ENCODE measurements around the gene STARD8. TPM values are rescaled to one million over a fixed set of nuclear protein-coding genes. Genes with fewer than 3 reads are reported as not detected.

Gene STARD8
- polyA plus RNA-seq, 1 donor, result 2.6 TPM

- no peak for DNase-seq
- Histone ChIP-seq H3K27ac (ENCODE audit: low read length) (no peak overlapping the region), H3K4me3 (ENCODE audit: low read length) (no peak overlapping the region), H3K4me1 (ENCODE audit: control insufficient read depth, insufficient read depth, low read length) (no peaks in the 10 kb centered on the region), H3K27me3 (ENCODE audit: control insufficient read depth, insufficient read depth, low read length) (no peaks in the 10 kb centered on the region), H3K9me3 (ENCODE audit: control insufficient read depth, low read depth, low read length) (no peaks in the 10 kb centered on the region), H3K36me3 (ENCODE audit: control insufficient read depth, insufficient read depth, low read length) (no peaks in the 10 kb centered on the region)
- no CpG with 5 or more reads among the region's 24 CpGs for WGBS (ENCODE audit: insufficient coverage, low lambda C conversion rate)
These were observed 70.4 kb downstream of the STARD8 start for GRCh38 chrX:68717663-68718442.

GRCh38 chrX:68718443-68718820 is 71.0 kb downstream of the STARD8 start:
- Histone ChIP-seq H3K36me3 (ENCODE audit: control insufficient read depth, insufficient read depth, low read length) (no peaks in the 10 kb centered on the region), H3K27ac (ENCODE audit: low read length) (no peak overlapping the region), H3K27me3 (ENCODE audit: control insufficient read depth, insufficient read depth, low read length) (no peaks in the 10 kb centered on the region), H3K4me1 (ENCODE audit: control insufficient read depth, insufficient read depth, low read length) (no peaks in the 10 kb centered on the region), H3K4me3 (ENCODE audit: low read length) (no peak overlapping the region), H3K9me3 (ENCODE audit: control insufficient read depth, low read depth, low read length) (no peaks in the 10 kb centered on the region)
- no peak for DNase-seq
- no CpG with 5 or more reads among the region's 10 CpGs for WGBS (ENCODE audit: insufficient coverage, low lambda C conversion rate)

GRCh38 chrX:68719181-68719903 is 71.9 kb downstream of the STARD8 start:
- Histone ChIP-seq H3K27ac (ENCODE audit: low read length) (no peak overlapping the region), H3K9me3 (ENCODE audit: control insufficient read depth, low read depth, low read length) (no peaks in the 10 kb centered on the region), H3K27me3 (ENCODE audit: control insufficient read depth, insufficient read depth, low read length) (no peaks in the 10 kb centered on the region), H3K4me3 (ENCODE audit: low read length) (no peak overlapping the region), H3K36me3 (ENCODE audit: control insufficient read depth, insufficient read depth, low read length) (no peaks in the 10 kb centered on the region), H3K4me1 (ENCODE audit: control insufficient read depth, insufficient read depth, low read length) (no peaks in the 10 kb centered on the region)
- DNase-seq, result no peak
- WGBS (ENCODE audit: insufficient coverage, low lambda C conversion rate), result no CpG with 5 or more reads among the region's 14 CpGs

GRCh38 chrX:68719904-68720614 is 72.6 kb downstream of the STARD8 start:
- H3K36me3 ChIP-seq (ENCODE audit: control insufficient read depth, insufficient read depth, low read length), result no peaks in the 10 kb centered on the region
- no peak overlapping the region for H3K4me3 ChIP-seq (ENCODE audit: low read length)
- H3K27ac ChIP-seq (ENCODE audit: low read length), result no peak overlapping the region
- no peaks in the 10 kb centered on the region for H3K9me3 ChIP-seq (ENCODE audit: control insufficient read depth, low read depth, low read length)
- no peaks in the 10 kb centered on the region for H3K27me3 ChIP-seq (ENCODE audit: control insufficient read depth, insufficient read depth, low read length)
- DNase-seq, result no peak
- WGBS (ENCODE audit: insufficient coverage, low lambda C conversion rate), result no CpG with 5 or more reads among the region's 11 CpGs
- no peaks in the 10 kb centered on the region for H3K4me1 ChIP-seq (ENCODE audit: control insufficient read depth, insufficient read depth, low read length)

- Histone ChIP-seq H3K4me3 (ENCODE audit: low read length) (no peak overlapping the region), H3K27me3 (ENCODE audit: control insufficient read depth, insufficient read depth, low read length) (no peaks in the 10 kb centered on the region), H3K36me3 (ENCODE audit: control insufficient read depth, insufficient read depth, low read length) (no peaks in the 10 kb centered on the region), H3K9me3 (ENCODE audit: control insufficient read depth, low read depth, low read length) (no peaks in the 10 kb centered on the region), H3K4me1 (ENCODE audit: control insufficient read depth, insufficient read depth, low read length) (no peaks in the 10 kb centered on the region), H3K27ac (ENCODE audit: low read length) (no peak overlapping the region)
- DNase-seq, result no peak
- no CpG with 5 or more reads among the region's 9 CpGs for WGBS (ENCODE audit: insufficient coverage, low lambda C conversion rate)
These were observed 73.4 kb downstream of the STARD8 start for GRCh38 chrX:68720851-68721250.

GRCh38 chrX:68721546-68721945 is 74.1 kb downstream of the STARD8 start:
- Histone ChIP-seq H3K27ac (ENCODE audit: low read length) (no peak overlapping the region), H3K36me3 (ENCODE audit: control insufficient read depth, insufficient read depth, low read length) (no peaks in the 10 kb centered on the region), H3K4me3 (ENCODE audit: low read length) (no peak overlapping the region), H3K4me1 (ENCODE audit: control insufficient read depth, insufficient read depth, low read length) (no peaks in the 10 kb centered on the region), H3K27me3 (ENCODE audit: control insufficient read depth, insufficient read depth, low read length) (no peaks in the 10 kb centered on the region), H3K9me3 (ENCODE audit: control insufficient read depth, low read depth, low read length) (no peaks in the 10 kb centered on the region)
- WGBS (ENCODE audit: insufficient coverage, low lambda C conversion rate), result no CpG with 5 or more reads among the region's 7 CpGs
- DNase-seq, result no peak

- Histone ChIP-seq H3K9me3 (ENCODE audit: control insufficient read depth, low read depth, low read length) (no peaks in the 10 kb centered on the region), H3K4me1 (ENCODE audit: control insufficient read depth, insufficient read depth, low read length) (no peaks in the 10 kb centered on the region), H3K36me3 (ENCODE audit: control insufficient read depth, insufficient read depth, low read length) (no peaks in the 10 kb centered on the region), H3K27me3 (ENCODE audit: control insufficient read depth, insufficient read depth, low read length) (no peaks in the 10 kb centered on the region), H3K4me3 (ENCODE audit: low read length) (no peak overlapping the region), H3K27ac (ENCODE audit: low read length) (no peak overlapping the region)
- no CpG with 5 or more reads among the region's 16 CpGs for WGBS (ENCODE audit: insufficient coverage, low lambda C conversion rate)
- DNase-seq, result no peak
These were observed 74.8 kb downstream of the STARD8 start for GRCh38 chrX:68721991-68722860.

GRCh38 chrX:68723491-68724155 is 76.2 kb downstream of the STARD8 start:
- no peak overlapping the region for H3K4me3 ChIP-seq (ENCODE audit: low read length)
- no CpG with 5 or more reads among the region's 24 CpGs for WGBS (ENCODE audit: insufficient coverage, low lambda C conversion rate)
- DNase-seq, result no peak
- no peaks in the 10 kb centered on the region for H3K27me3 ChIP-seq (ENCODE audit: control insufficient read depth, insufficient read depth, low read length)
- no peaks in the 10 kb centered on the region for H3K4me1 ChIP-seq (ENCODE audit: control insufficient read depth, insufficient read depth, low read length)
- no peaks in the 10 kb centered on the region for H3K9me3 ChIP-seq (ENCODE audit: control insufficient read depth, low read depth, low read length)
- no peak overlapping the region for H3K27ac ChIP-seq (ENCODE audit: low read length)
- no peaks in the 10 kb centered on the region for H3K36me3 ChIP-seq (ENCODE audit: control insufficient read depth, insufficient read depth, low read length)

- H3K9me3 ChIP-seq (ENCODE audit: control insufficient read depth, low read depth, low read length), result no peaks in the 10 kb centered on the region
- no peak for DNase-seq
- no peaks in the 10 kb centered on the region for H3K27me3 ChIP-seq (ENCODE audit: control insufficient read depth, insufficient read depth, low read length)
- no CpG with 5 or more reads among the region's 10 CpGs for WGBS (ENCODE audit: insufficient coverage, low lambda C conversion rate)
- no peaks in the 10 kb centered on the region for H3K36me3 ChIP-seq (ENCODE audit: control insufficient read depth, insufficient read depth, low read length)
- H3K27ac ChIP-seq (ENCODE audit: low read length), result no peak overlapping the region
- H3K4me1 ChIP-seq (ENCODE audit: control insufficient read depth, insufficient read depth, low read length), result no peaks in the 10 kb centered on the region
- H3K4me3 ChIP-seq (ENCODE audit: low read length), result no peak overlapping the region
These were observed 77.1 kb downstream of the STARD8 start for GRCh38 chrX:68724531-68725020.

Measured in large intestine (tissue), 3 donors.